WTC11 (cell line): ENCODE measurements around the gene PAPLN. TPM values are rescaled to one million over a fixed set of nuclear protein-coding genes. Genes with fewer than 3 reads are reported as not detected.

Source experiments
- ATAC-seq: fragments of 200-7000 bp; cut with Tn5 transposase; 2 replicates; pipeline ENCODE4 v1.10.0; 2021; ENCODE audit warnings: mild to moderate bottlenecking, moderate library complexity
- CTCF ChIA-PET: fragments of 300-600 bp; sonication (Branson Sonifier 250); formaldehyde crosslinking; loops from one replicate; lab custom pipeline; 2021; ENCODE audit warnings: antibody characterized with exemption; lab: Charles Lee
- POLR2A ChIA-PET: fragments of 350-600 bp; sonication (Branson Sonifier 250); formaldehyde crosslinking; loops from one replicate; lab custom pipeline; 2021; ENCODE audit warnings: antibody characterized with exemption; lab: Charles Lee
- DNase-seq: peaks from one replicate; pipeline ENCODE4 v3.0.0; 2021; ENCODE audit warnings: low spot score
- H3K27ac Mint-ChIP-seq: 2 replicates; pipeline ENCODE4 v1.8.0; 2021; ENCODE audit warnings: mixed read lengths
- H3K27me3 Mint-ChIP-seq: 2 replicates; pipeline ENCODE4 v1.8.0; 2021; ENCODE audit warnings: low read depth, mild to moderate bottlenecking, moderate library complexity, mixed read lengths
- H3K36me3 Mint-ChIP-seq: 2 replicates; pipeline ENCODE4 v1.8.0; 2021; ENCODE audit warnings: mixed read lengths
- H3K4me1 Mint-ChIP-seq: 2 replicates; pipeline ENCODE4 v1.8.0; 2022; ENCODE audit warnings: mixed read lengths
- H3K4me3 Mint-ChIP-seq: 2 replicates; pipeline ENCODE4 v1.8.0; 2021; ENCODE audit warnings: mild to moderate bottlenecking, moderate library complexity, mixed read lengths
- H3K9me3 Mint-ChIP-seq: 2 replicates; pipeline ENCODE4 v1.8.0; 2021; ENCODE audit warnings: mixed read lengths
- CBFB ChIP-seq: sonication (generic); formaldehyde crosslinking; IDR thresholded peaks from 2 replicates; pipeline ENCODE4 v1.8.1; 2022; ENCODE audit warnings: mild to moderate bottlenecking, low read depth, missing genetic modification reagents
- ETV6 ChIP-seq: sonication (generic); formaldehyde crosslinking; IDR thresholded peaks from 2 replicates; pipeline ENCODE4 v1.8.1; 2022; ENCODE audit warnings: mild to moderate bottlenecking, missing genetic modification reagents
- GTF2I ChIP-seq: fragments of 250-450 bp; sonication (Bioruptor Pico); conservative IDR thresholded peaks from 2 replicates; pipeline ENCODE4 v1.4.0; 2021; ENCODE audit warnings: mild to moderate bottlenecking
- HMGA2 ChIP-seq: fragments of 250-450 bp; sonication (Bioruptor Pico); IDR thresholded peaks from 2 replicates; pipeline ENCODE4 v1.4.0; 2021; ENCODE audit warnings: mild to moderate bottlenecking, moderate library complexity
- NR1H2 ChIP-seq: sonication (generic); formaldehyde crosslinking; IDR thresholded peaks from 2 replicates; pipeline ENCODE4 v1.9.0; 2021; ENCODE audit warnings: mild to moderate bottlenecking, moderate library complexity, missing genetic modification reagents
- OVOL2 ChIP-seq: fragments of 250-450 bp; sonication (Bioruptor Pico); IDR thresholded peaks from 2 replicates; pipeline ENCODE4 v1.9.0; 2021; ENCODE audit warnings: mild to moderate bottlenecking, borderline replicate concordance
- PRRX2 ChIP-seq: fragments of 250-450 bp; sonication (Bioruptor Pico); IDR thresholded peaks from 2 replicates; pipeline ENCODE4 v1.8.0; 2021; ENCODE audit warnings: mild to moderate bottlenecking
- SMAD3 ChIP-seq: sonication (generic); formaldehyde crosslinking; IDR thresholded peaks from 2 replicates; pipeline ENCODE4 v1.8.0; 2022; ENCODE audit warnings: missing genetic modification reagents, mild to moderate bottlenecking, borderline replicate concordance
- SP1 ChIP-seq: sonication (generic); formaldehyde crosslinking; conservative IDR thresholded peaks from 2 replicates; pipeline ENCODE4 v1.8.1; 2022; ENCODE audit warnings: missing genetic modification reagents
- TEAD4 ChIP-seq: sonication (generic); formaldehyde crosslinking; IDR thresholded peaks from 2 replicates; pipeline ENCODE4 v1.8.0; 2022; ENCODE audit warnings: mild to moderate bottlenecking, missing genetic modification reagents
- total RNA-seq: library from RNA; stranded (reverse); gene quantifications from 3 replicates; pipeline ENCODE4 v1.2.3, GENCODE V29; 2021
- TF ChIP-seq, protein P1 (sequence below): sonication (generic); formaldehyde crosslinking; IDR thresholded peaks from 2 replicates; pipeline ENCODE4 v1.8.1; 2022; ENCODE audit warnings: missing genetic modification reagents, borderline replicate concordance
- TF ChIP-seq, protein P2 (sequence below): sonication (generic); formaldehyde crosslinking; IDR thresholded peaks from 2 replicates; pipeline ENCODE4 v1.8.1; 2023; ENCODE audit warnings: mild to moderate bottlenecking, missing genetic modification reagents, moderate library complexity
- TF ChIP-seq, protein P3 (sequence below): sonication (generic); formaldehyde crosslinking; IDR thresholded peaks from 2 replicates; pipeline ENCODE4 v1.8.1; 2023; ENCODE audit warnings: mild to moderate bottlenecking, missing genetic modification reagents, moderate library complexity
- TF ChIP-seq, protein P4 (sequence below): sonication (generic); formaldehyde crosslinking; IDR thresholded peaks from 2 replicates; pipeline ENCODE4 v1.8.1; 2023; ENCODE audit warnings: mild to moderate bottlenecking, moderate library complexity, missing genetic modification reagents
- TF ChIP-seq, protein P5 (sequence below): sonication (generic); formaldehyde crosslinking; IDR thresholded peaks from 2 replicates; pipeline ENCODE4 v1.8.1; 2022; ENCODE audit warnings: mild to moderate bottlenecking, moderate library complexity, missing genetic modification reagents
- TF ChIP-seq, protein P6 (sequence below): fragments of 200-600 bp; IDR thresholded peaks from 2 replicates; pipeline ENCODE4 v1.8.0; 2022; ENCODE audit warnings: antibody characterized with exemption
- TF ChIP-seq, protein P7 (sequence below): sonication (generic); formaldehyde crosslinking; conservative IDR thresholded peaks from 2 replicates; pipeline ENCODE4 v1.8.1; 2022; ENCODE audit warnings: mild to moderate bottlenecking, missing genetic modification reagents
- TF ChIP-seq, protein P8 (sequence below): sonication (generic); formaldehyde crosslinking; IDR thresholded peaks from 2 replicates; pipeline ENCODE4 v1.8.0; 2023; ENCODE audit warnings: missing genetic modification reagents, mild to moderate bottlenecking, borderline replicate concordance
- TF ChIP-seq, protein P9 (sequence below): sonication (generic); formaldehyde crosslinking; conservative IDR thresholded peaks from 2 replicates; pipeline ENCODE4 v1.8.1; 2023; ENCODE audit warnings: mild to moderate bottlenecking, low read depth, missing genetic modification reagents, moderate library complexity

Gene PAPLN
- total RNA-seq, 1 experiment from 2014 or later: 9.3 TPM

DNA sequence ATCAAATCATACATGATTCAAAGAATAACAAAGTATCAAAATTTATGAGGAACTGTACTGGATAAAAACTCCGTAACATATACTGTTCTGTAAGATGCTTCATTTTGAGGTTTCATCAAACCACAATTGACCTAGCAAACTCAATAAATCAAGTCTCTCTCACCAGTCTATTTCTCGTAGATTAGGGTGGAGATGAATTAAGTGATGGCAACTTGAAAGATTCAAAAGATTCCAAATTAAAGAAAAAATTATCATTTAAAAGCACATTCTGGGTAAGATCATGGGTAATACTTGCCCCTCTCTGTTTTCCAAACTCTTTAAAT, 74.4 kb downstream of the PAPLN start (continued):
- no peak for TF ChIP-seq GTF2I (CRISPR knock-in tag)
- TF ChIP-seq CBFB (CRISPR knock-in tag): no peak
- no peak for TF ChIP-seq ETV6 (CRISPR knock-in tag)
- TF ChIP-seq, protein P1, sequence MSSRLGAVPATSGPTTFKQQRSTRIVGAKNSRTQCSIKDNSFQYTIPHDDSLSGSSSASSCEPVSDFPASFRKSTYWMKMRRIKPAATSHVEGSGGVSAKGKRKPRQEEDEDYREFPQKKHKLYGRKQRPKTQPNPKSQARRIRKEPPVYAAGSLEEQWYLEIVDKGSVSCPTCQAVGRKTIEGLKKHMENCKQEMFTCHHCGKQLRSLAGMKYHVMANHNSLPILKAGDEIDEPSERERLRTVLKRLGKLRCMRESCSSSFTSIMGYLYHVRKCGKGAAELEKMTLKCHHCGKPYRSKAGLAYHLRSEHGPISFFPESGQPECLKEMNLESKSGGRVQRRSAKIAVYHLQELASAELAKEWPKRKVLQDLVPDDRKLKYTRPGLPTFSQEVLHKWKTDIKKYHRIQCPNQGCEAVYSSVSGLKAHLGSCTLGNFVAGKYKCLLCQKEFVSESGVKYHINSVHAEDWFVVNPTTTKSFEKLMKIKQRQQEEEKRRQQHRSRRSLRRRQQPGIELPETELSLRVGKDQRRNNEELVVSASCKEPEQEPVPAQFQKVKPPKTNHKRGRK (CRISPR knock-in tag): no peak
- no peak for TF ChIP-seq SP1
- TF ChIP-seq, protein P2, sequence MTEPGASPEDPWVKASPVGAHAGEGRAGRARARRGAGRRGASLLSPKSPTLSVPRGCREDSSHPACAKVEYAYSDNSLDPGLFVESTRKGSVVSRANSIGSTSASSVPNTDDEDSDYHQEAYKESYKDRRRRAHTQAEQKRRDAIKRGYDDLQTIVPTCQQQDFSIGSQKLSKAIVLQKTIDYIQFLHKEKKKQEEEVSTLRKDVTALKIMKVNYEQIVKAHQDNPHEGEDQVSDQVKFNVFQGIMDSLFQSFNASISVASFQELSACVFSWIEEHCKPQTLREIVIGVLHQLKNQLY (CRISPR knock-in tag): no peak
- TF ChIP-seq NR1H2: no peak

DNA sequence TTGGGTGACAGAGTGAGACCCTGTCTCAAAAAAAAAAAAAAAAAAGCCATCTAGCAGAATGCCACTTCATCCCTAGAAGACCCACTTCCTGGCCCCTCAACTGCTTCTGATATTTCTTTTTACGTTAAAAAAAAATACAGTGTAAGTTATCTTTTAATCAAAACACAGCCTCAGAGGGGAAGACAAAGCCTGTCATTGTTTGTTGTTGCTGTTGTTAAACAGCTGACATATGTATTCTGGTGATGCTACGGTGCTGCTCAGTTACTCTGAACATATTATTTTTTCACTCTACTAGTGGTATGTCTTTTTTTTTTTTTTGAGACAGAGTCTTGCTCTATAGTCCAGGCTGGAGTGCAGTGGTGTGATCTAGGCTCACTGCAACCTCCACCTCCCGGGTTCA, 75.4 kb downstream of the PAPLN start:
- CTCF ChIA-PET: interaction anchor here (0.7 to 1.1 kb wide), 2 partner anchors 17 to 18 kb away, joined by 3 to 4 read pairs; no protein-coding TSS in a partner anchor
- Mint-ChIP-seq H3K4me1 (peaks cover 6% of the 10 kb centered on the region), H3K27ac (no peak overlapping the region), H3K36me3 (no peaks in the 10 kb centered on the region; the same call in 1 of the 2 replicates), H3K4me3 (no peak overlapping the region), H3K27me3 (no peaks in the 10 kb centered on the region), H3K9me3 (peaks cover 13% of the 10 kb centered on the region)
- POLR2A ChIA-PET: no interaction called here
- DNase-seq (no peak), ATAC-seq (no peak)
- TF ChIP-seq, protein P3, sequence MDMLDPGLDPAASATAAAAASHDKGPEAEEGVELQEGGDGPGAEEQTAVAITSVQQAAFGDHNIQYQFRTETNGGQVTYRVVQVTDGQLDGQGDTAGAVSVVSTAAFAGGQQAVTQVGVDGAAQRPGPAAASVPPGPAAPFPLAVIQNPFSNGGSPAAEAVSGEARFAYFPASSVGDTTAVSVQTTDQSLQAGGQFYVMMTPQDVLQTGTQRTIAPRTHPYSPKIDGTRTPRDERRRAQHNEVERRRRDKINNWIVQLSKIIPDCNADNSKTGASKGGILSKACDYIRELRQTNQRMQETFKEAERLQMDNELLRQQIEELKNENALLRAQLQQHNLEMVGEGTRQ (CRISPR knock-in tag): no peak
- TF ChIP-seq NR1H2 (no peak), SP1 (no peak), OVOL2 (no peak), SMAD3 (no peak), HMGA2 (CRISPR knock-in tag) (no peak), TEAD4 (CRISPR knock-in tag) (no peak), PRRX2 (no peak)
- TF ChIP-seq, protein P1 (CRISPR knock-in tag): no peak
- TF ChIP-seq, protein P4, sequence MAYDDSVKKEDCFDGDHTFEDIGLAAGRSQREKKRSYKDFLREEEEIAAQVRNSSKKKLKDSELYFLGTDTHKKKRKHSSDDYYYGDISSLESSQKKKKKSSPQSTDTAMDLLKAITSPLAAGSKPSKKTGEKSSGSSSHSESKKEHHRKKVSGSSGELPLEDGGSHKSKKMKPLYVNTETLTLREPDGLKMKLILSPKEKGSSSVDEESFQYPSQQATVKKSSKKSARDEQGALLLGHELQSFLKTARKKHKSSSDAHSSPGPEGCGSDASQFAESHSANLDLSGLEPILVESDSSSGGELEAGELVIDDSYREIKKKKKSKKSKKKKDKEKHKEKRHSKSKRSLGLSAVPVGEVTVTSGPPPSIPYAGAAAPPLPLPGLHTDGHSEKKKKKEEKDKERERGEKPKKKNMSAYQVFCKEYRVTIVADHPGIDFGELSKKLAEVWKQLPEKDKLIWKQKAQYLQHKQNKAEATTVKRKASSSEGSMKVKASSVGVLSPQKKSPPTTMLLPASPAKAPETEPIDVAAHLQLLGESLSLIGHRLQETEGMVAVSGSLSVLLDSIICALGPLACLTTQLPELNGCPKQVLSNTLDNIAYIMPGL (CRISPR knock-in tag): no peak
- TF ChIP-seq, protein P5, sequence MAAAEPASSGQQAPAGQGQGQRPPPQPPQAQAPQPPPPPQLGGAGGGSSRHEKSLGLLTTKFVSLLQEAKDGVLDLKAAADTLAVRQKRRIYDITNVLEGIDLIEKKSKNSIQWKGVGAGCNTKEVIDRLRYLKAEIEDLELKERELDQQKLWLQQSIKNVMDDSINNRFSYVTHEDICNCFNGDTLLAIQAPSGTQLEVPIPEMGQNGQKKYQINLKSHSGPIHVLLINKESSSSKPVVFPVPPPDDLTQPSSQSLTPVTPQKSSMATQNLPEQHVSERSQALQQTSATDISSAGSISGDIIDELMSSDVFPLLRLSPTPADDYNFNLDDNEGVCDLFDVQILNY (CRISPR knock-in tag): no peak
- TF ChIP-seq, protein P6, sequence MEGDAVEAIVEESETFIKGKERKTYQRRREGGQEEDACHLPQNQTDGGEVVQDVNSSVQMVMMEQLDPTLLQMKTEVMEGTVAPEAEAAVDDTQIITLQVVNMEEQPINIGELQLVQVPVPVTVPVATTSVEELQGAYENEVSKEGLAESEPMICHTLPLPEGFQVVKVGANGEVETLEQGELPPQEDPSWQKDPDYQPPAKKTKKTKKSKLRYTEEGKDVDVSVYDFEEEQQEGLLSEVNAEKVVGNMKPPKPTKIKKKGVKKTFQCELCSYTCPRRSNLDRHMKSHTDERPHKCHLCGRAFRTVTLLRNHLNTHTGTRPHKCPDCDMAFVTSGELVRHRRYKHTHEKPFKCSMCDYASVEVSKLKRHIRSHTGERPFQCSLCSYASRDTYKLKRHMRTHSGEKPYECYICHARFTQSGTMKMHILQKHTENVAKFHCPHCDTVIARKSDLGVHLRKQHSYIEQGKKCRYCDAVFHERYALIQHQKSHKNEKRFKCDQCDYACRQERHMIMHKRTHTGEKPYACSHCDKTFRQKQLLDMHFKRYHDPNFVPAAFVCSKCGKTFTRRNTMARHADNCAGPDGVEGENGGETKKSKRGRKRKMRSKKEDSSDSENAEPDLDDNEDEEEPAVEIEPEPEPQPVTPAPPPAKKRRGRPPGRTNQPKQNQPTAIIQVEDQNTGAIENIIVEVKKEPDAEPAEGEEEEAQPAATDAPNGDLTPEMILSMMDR: no peak
- TF ChIP-seq, protein P7, sequence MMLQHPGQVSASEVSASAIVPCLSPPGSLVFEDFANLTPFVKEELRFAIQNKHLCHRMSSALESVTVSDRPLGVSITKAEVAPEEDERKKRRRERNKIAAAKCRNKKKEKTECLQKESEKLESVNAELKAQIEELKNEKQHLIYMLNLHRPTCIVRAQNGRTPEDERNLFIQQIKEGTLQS: no peak
- TF ChIP-seq, protein P8, sequence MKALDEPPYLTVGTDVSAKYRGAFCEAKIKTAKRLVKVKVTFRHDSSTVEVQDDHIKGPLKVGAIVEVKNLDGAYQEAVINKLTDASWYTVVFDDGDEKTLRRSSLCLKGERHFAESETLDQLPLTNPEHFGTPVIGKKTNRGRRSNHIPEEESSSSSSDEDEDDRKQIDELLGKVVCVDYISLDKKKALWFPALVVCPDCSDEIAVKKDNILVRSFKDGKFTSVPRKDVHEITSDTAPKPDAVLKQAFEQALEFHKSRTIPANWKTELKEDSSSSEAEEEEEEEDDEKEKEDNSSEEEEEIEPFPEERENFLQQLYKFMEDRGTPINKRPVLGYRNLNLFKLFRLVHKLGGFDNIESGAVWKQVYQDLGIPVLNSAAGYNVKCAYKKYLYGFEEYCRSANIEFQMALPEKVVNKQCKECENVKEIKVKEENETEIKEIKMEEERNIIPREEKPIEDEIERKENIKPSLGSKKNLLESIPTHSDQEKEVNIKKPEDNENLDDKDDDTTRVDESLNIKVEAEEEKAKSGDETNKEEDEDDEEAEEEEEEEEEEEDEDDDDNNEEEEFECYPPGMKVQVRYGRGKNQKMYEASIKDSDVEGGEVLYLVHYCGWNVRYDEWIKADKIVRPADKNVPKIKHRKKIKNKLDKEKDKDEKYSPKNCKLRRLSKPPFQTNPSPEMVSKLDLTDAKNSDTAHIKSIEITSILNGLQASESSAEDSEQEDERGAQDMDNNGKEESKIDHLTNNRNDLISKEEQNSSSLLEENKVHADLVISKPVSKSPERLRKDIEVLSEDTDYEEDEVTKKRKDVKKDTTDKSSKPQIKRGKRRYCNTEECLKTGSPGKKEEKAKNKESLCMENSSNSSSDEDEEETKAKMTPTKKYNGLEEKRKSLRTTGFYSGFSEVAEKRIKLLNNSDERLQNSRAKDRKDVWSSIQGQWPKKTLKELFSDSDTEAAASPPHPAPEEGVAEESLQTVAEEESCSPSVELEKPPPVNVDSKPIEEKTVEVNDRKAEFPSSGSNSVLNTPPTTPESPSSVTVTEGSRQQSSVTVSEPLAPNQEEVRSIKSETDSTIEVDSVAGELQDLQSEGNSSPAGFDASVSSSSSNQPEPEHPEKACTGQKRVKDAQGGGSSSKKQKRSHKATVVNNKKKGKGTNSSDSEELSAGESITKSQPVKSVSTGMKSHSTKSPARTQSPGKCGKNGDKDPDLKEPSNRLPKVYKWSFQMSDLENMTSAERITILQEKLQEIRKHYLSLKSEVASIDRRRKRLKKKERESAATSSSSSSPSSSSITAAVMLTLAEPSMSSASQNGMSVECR (CRISPR knock-in tag): no peak
- TF ChIP-seq, protein P9, sequence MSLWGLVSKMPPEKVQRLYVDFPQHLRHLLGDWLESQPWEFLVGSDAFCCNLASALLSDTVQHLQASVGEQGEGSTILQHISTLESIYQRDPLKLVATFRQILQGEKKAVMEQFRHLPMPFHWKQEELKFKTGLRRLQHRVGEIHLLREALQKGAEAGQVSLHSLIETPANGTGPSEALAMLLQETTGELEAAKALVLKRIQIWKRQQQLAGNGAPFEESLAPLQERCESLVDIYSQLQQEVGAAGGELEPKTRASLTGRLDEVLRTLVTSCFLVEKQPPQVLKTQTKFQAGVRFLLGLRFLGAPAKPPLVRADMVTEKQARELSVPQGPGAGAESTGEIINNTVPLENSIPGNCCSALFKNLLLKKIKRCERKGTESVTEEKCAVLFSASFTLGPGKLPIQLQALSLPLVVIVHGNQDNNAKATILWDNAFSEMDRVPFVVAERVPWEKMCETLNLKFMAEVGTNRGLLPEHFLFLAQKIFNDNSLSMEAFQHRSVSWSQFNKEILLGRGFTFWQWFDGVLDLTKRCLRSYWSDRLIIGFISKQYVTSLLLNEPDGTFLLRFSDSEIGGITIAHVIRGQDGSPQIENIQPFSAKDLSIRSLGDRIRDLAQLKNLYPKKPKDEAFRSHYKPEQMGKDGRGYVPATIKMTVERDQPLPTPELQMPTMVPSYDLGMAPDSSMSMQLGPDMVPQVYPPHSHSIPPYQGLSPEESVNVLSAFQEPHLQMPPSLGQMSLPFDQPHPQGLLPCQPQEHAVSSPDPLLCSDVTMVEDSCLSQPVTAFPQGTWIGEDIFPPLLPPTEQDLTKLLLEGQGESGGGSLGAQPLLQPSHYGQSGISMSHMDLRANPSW: no peak
